HG03097 (cell line): ENCODE measurements around the gene SASH3.

Experiments
- ATAC-seq: cut with Tn5 transposase; IDR thresholded peaks from one replicate; pipeline ENCODE4 v1.9.1; 2021; ENCODE audit not compliant: unreplicated experiment, low FRiP score

The SASH3 gene

DNA sequence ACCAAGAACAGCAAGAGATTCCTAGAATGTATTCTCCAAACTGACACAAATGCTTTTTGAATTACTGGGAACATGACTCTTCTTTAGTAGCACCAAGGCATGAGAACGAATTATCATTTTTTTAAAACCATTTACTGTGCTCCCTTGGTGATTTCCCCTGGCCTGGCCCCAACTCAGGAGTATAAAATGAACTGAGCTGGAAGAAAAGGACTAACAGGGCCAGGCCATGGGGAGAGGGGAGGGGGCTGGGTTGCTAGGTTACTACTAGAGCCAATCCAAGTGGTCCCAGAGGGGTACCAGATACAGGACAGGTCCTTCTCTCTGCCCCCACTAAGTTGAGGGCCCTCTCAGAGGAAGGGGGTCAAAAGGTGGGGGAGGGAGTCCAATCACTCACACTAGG lies 23.1 kb downstream of the SASH3 start:
- no peak for ATAC-seq

DNA sequence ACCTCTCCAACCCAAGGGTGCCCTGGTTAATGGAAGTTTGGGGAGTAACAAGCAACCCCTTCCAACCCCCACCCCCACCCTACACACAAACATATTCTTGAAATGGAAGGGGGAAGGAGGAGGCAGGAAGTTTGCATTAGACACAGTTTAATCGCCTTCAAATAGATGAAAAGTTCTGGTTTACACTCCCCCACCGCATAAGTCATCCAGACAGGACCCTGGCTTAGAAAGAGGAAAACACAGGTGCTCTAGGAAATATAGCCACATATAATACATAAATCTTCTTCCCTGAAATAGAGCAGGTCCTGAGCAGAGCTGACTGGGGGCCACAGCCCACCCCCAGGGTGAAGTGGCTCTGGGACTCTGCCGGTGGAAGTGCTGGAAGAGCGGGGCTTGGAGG lies 25.1 kb downstream of the SASH3 start:
- no peak for ATAC-seq

DNA sequence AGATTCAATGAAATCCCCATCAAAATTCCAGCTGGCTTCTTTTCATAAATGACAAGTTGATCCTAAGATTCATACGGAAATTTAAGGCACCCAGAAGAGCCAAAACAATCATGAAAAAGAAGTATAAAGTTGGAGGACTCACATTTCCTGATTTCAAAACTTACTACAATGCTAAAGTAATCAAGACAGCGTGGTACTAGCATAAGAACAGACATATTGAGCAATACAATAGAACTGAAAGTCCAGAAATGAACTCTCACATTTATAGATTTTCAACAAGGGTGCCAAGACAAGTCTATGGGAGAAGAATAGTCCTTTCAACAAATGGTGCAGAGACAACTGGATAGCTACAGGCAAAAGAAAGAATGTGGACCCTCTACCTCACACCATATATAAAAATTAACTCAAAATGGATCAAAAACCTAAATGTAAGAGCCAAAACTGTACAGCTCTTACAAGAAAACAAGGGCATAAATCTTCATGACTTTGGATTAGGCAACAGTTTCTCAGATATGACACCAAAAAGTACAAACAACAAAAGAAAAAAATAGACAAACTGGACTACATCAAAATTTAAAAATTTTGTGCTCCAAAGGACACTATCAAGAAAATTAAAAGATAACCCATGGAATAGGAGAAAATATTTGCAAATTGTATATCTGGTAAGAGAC lies 28.5 kb downstream of the SASH3 start:
- ATAC-seq: no peak

DNA sequence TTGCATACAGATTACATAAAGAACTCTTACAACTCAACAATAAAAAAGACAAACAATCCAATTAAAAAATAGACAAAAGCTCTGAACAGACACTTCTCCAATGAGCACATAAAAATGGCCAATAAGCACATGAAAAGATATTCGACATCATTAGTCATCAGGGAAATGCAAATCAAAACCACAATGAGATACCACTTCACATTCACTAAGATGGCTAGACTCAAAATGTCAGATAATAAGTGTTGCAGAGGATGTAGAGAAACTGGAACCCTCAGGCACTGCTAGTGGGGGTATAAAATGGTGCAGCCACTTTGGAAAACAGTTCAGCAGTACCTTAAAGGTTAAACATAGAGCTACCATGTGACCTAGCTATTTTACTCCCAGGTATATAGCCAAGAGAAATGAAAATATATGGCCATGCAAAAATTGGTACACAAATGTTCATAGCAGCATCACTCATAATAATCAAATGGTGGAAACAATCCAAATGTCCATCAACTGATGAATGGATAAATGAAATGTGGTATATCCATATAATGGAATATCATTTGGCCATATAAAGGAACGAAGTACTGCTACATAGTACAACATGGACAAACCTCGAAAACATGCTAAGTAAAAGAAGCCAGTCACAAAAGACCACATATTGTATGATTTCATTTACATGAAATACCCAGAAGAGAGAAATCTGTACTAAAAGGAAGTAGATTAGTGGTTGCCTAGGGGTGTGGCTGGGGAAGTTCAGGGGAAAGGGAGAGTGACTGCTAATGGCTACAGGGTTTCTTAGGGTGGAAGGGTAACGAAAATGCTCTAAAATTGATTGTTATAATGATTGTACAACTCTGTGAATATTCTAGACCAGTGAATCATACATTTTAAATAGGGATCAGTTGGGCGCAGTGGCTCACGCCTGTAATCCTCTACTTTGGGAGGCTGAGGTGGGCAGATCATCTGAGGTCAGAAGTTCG lies 29.4 kb downstream of the SASH3 start:
- no peak for ATAC-seq

DNA sequence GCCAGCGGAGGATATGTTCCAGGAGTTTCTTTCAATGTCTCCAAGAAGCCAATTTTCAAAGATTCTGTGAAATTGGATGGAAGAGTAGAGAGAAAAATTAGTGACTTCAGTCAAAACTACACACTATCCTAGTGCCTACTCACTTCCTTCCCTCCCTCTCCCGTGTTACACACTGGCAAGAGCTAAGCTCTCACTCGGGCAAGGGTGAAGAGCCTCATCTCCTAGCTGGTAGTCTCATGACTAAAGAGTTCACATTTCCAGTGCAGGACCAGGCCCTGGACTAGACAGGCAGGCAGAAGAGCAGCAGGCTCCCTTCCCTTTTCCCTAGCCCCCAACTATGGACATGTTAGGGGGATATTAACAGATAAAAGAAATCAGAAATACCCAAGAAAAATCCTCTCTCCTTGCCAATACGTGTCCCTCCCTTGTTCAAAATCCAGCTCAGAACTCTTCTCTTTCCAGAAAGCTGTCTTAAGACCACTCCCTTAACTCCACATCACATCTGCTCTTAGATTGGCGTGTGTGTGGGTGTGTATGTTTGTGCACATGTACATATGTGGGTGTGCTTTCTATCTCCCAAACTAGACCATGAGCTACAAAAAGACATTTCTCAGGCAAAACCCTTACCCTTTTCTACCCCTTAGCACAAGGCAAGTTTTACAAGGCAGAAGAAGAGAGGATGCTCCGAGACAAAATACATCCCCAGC lies 34.1 kb downstream of the SASH3 start:
- no peak for ATAC-seq

- no peak for ATAC-seq
Measured at GRCh38 chrX:129818123-129818522, 38.4 kb downstream of the SASH3 start.

- ATAC-seq: no peak
Measured at GRCh38 chrX:129823115-129823514, 43.4 kb downstream of the SASH3 start.

DNA sequence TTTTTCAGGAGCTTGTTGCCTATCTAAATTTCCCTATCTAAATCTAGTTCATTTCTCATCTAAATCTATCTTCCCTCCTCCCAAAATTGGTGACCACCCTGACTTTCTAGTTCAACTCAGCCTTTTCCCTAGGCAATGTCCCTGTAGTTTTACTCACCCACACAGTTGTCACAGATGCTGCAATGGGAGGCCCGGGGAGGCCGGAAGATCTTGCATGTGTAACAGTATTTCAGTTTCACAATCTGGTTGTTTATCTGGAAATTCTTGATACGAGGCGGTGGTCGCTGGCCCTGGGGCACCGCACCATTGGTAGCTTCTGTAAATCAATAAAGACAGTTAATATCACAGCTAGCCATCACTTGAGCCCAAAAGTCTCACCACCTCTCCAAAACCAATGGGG lies 43.8 kb downstream of the SASH3 start:
- no peak for ATAC-seq

DNA sequence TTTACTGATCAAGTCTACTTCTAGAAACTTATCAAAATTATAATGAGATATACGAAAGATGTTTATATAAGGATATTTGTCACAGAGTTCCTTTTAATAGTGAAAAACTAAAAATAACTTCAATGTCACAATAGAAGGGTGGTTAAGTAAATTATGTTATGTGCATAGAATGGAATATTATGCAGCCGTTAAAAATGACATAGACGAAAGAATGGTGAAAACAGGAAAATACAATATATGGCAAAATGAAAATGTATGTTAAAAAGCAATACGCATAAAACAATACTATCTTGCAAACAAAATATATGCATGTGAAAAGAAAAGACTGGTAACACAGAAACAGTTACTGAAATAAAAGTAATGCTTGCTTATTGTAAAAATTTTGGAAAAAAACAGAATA lies 44.9 kb downstream of the SASH3 start:
- no peak for ATAC-seq

DNA sequence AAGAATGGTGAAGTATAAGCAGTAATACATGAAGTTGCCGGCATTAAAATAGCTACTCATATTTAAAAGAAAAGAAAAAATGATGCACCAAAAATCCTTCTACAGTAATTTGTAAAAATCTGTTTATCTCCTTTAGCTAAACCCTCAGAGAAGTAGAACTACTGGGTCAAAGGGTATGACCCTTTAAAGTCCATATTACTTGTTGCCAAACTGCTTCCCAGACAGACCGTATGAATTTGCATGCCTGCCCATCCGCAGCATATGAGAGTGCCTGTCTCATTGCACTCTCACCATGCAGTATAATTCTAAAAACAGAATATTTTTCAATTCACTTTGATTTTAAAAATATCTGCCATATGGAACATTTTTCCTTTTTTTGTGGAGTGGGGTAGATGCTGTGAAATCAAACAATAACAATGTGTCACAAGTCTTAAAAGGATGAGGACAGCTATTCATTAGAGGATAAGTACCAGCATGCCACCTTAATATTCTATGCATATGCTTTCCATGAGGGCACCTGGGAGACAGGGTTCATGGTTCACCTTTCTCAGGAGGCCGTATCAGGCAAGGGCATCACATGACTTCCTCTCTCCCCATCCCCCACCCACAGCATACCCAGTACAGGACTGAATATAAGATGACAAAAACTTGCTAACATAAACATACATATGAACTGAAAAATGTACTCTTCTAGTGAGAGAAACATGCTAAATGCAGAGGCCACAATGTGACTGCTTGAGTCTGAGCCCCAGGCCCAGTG lies 46.2 kb downstream of the SASH3 start:
- no peak for ATAC-seq

DNA sequence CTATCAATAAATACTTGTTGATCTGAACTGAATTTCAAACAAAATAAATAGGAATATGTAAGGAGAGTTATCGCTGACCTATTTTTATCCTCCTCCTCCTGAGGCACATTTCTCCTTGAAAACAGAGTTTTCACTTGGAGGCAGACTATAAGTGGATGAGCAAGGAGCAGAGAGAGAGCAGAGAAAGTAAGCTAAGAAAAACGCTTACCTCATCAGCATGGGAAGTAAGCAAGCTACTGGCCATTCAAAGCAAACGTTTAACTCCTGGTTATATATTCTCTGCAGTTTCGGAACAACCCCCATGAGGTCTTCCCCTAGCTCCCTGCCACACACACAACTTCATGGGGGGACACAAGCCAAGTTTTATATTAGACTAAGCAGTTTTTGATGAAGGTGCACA lies 50.7 kb downstream of the SASH3 start:
- no peak for ATAC-seq

- ATAC-seq: no peak
Measured at GRCh38 chrX:129831091-129831885, 51.5 kb downstream of the SASH3 start.

DNA sequence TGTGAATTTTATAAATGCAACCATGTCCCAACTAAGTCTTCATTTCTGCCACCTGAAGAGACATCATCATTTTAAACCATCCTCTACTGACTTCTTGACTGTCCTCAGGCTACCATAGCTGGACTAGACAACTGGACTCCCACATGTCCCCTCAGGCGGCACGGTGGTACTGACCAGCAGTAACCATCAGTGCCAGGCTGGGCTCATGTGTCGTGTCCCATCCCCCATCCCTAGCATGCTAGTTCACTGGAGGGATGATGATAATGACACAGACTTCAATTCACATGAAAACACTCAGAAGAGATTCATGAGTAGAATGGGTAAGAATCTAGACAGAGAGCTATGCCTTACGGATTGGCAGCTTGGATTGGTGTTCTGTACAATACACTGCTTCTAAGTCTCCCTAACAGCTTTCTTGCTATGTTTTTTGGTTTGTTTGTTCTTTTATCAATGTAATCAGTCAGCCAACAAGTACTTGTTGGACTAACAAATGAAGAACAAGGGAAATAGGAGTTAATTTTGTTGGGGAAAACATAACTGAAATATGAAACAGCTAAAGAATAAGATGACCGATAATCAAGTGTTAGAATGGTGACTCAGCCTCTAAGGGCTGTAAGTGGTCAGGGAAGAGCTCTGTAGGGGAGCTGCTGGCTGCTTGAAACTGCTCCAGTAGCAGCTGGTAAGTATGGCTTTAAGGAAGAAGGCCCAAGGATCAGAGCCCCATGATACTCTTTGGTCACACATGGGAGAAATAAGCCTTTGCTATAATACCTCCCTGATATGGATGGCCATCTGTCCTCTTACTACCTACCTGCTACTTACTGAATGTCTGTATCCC lies 53.6 kb downstream of the SASH3 start:
- no peak for ATAC-seq

- no peak for ATAC-seq
Measured at GRCh38 chrX:129836827-129837226, 57.1 kb downstream of the SASH3 start.

- no peak for ATAC-seq
Measured at GRCh38 chrX:129840344-129840743, 60.6 kb downstream of the SASH3 start.

DNA sequence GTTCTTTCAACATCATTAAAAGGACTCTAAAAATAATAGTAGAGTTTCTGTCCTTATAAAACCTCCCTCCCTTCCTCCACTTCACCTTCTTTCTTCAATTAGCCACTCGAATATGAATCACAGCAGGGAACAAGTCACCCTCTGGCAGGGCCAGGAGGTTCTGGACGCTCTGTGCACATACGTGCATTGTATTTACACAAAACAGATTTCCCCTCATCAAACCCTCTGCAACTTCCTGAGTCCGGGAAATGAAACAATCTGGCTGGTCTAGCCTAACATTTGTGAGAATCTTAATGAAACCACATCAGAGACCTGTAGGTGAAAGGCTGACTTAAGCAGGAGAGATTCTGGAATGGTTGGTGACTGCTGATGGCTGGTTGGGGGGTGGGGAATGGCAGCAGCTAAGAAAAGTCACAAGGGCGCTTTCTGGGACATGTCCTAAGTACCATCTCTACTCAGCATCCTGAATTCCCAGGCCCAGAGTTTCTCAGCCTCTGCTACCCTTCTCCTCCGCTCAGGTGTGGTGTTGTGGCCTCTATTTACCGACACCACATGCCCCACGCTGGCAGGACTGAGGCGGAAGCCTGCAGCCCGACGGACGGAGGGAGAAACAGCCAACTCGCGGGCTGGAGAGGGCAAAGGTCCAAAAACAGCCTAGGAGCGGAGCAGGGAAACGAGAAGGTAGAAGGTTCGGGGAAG lies 62.9 kb downstream of the SASH3 start:
- ATAC-seq: no peak

DNA sequence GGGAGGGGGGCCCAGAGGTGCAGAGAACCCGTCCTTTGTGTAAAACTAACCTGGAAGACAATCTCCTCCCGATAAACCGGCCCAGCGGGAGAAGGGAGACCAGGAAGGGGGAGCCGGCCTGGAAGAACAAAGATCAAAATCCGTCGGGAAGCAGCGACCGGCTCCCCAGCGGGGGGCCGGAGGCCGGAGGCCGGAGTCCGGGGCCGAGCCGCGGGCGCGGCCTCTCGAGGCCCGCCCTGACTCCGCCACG lies 63.4 kb downstream of the SASH3 start:
- ATAC-seq: no peak

GRCh38 chrX:129843459-129844306 lies 63.9 kb downstream of the SASH3 start, which contains the start of gene ZDHHC9:
Gene ZDHHC9 (minus strand): TSS chrX:129843886. CDS start chrX:129841945, 1,941 bp downstream.
- ATAC-seq: peak; percentile 97
